Body of pancreas (tissue), 4 donors: ENCODE data around the gene CTTNBP2NL.

ENCODE experiments used
- CTCF ChIP-seq, 7 experiments: fragments of 450-650 bp in 4 of 7; fragments of 200-600 bp in 3 of 7; sonication (generic) in 3 of 7; IDR thresholded peaks; one replicate each; pipeline ENCODE4 v1.5.1; 2016 to 2019; ENCODE audit warnings: antibody characterized with exemption in 7 of 7
- POLR2A ChIP-seq, 3 donors: fragments of 450-650 bp; IDR thresholded peaks; one replicate each; pipeline ENCODE4 v1.6.1; 2016; ENCODE audit warnings: antibody characterized with exemption in 3 of 3, mild to moderate bottlenecking in 2 of 3

- TF ChIP-seq CTCF (IDR thresholded peaks at IDR 0.05), result no peak
- no peak for TF ChIP-seq POLR2A (IDR thresholded peaks at IDR 0.05)
Measured at GRCh38 chr1:112380356-112380755, 15.7 kb upstream of the CTTNBP2NL start.
